Measurements from ENCODE around the gene NUB1.

- TF ChIP-seq, protein P1, sequence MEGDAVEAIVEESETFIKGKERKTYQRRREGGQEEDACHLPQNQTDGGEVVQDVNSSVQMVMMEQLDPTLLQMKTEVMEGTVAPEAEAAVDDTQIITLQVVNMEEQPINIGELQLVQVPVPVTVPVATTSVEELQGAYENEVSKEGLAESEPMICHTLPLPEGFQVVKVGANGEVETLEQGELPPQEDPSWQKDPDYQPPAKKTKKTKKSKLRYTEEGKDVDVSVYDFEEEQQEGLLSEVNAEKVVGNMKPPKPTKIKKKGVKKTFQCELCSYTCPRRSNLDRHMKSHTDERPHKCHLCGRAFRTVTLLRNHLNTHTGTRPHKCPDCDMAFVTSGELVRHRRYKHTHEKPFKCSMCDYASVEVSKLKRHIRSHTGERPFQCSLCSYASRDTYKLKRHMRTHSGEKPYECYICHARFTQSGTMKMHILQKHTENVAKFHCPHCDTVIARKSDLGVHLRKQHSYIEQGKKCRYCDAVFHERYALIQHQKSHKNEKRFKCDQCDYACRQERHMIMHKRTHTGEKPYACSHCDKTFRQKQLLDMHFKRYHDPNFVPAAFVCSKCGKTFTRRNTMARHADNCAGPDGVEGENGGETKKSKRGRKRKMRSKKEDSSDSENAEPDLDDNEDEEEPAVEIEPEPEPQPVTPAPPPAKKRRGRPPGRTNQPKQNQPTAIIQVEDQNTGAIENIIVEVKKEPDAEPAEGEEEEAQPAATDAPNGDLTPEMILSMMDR (IDR thresholded peaks at IDR 0.05) = peak in 4 of 6 experiments; percentile 20 to 49 (median 46)
- no peak for TF ChIP-seq POLR2A (IDR thresholded peaks at IDR 0.05)
These were observed 31.0 kb upstream of the NUB1 start for GRCh38 chr7:151310578-151310977.
